Lung (tissue), 12 donors: ENCODE results near the gene BGLAP. TPM values are rescaled to one million over a fixed set of nuclear protein-coding genes. Genes with fewer than 3 reads are reported as not detected.

Experiments
- ATAC-seq: fragments of 200-7000 bp; cut with Tn5 transposase; one replicate; pipeline ENCODE4 v1.9.1; 2020; ENCODE audit warnings: moderate number of reproducible peaks; ENCODE audit not compliant: insufficient read depth, low FRiP score
- DNase-seq, 3 donors: peaks; one replicate each; pipeline ENCODE4 v3.0.0-alpha.2; 2013 to 2017
- H3K27ac ChIP-seq, 2 donors: one replicate each; pipeline ENCODE4 v1.5.1; 2013; ENCODE audit warnings: mild to moderate bottlenecking in 2 of 2, moderate library complexity in 2 of 2, control low read depth in 1 of 2, inconsistent platforms in 1 of 2, low read depth in 1 of 2, low read length in 1 of 2
- H3K27me3 ChIP-seq, 3 donors: one replicate each; pipeline ENCODE4 v1.5.1; 2013; ENCODE audit warnings: low read length in 2 of 3; ENCODE audit not compliant: control insufficient read depth in 3 of 3, insufficient read depth in 3 of 3
- H3K36me3 ChIP-seq, 4 donors: one replicate each; pipeline ENCODE4 v1.5.1; 2013; ENCODE audit warnings: low read length in 4 of 4, mild to moderate bottlenecking in 1 of 4, moderate library complexity in 1 of 4; ENCODE audit not compliant: control insufficient read depth in 4 of 4, insufficient read depth in 4 of 4
- H3K4me1 ChIP-seq, 5 donors: one replicate each; pipeline ENCODE4 v1.5.1; 2013; ENCODE audit warnings: low read length in 5 of 5, mild to moderate bottlenecking in 2 of 5, moderate library complexity in 1 of 5; ENCODE audit not compliant: control insufficient read depth in 5 of 5, insufficient read depth in 5 of 5
- H3K4me3 ChIP-seq: one replicate; pipeline ENCODE4 v1.5.1; 2013; ENCODE audit warnings: mild to moderate bottlenecking, control low read depth, moderate library complexity
- H3K9ac ChIP-seq, 2 donors: one replicate each; pipeline ENCODE4 v1.5.1; 2013; ENCODE audit warnings: low read length in 2 of 2, control low read depth in 1 of 2; ENCODE audit not compliant: insufficient read depth in 1 of 2
- H3K9me3 ChIP-seq, 4 donors: one replicate each; pipeline ENCODE4 v1.5.1; 2013; ENCODE audit warnings: low read length in 3 of 4, mild to moderate bottlenecking in 1 of 4, moderate library complexity in 1 of 4; ENCODE audit not compliant: control insufficient read depth in 4 of 4, insufficient read depth in 3 of 4
- CTCF ChIP-seq: IDR thresholded peaks from 2 replicates; pipeline ENCODE4 v1.5.1; 2012; ENCODE audit warnings: mild to moderate bottlenecking; ENCODE audit errors: control extremely low read depth, extremely low read depth
- WGBS, 2 donors: extraction: QIAGEN DNeasy Blood & Tissue Kit; methylation state at CpG; one replicate each; pipeline ENCODE4 v1.1.7; 2013; 5-methylcytosine and 5-hydroxymethylcytosine counted together
- polyA plus RNA-seq, 2 donors: library from polyadenylated mRNA; stranded (reverse); fragments of 200-250 nt; gene quantifications; one replicate each; pipeline ENCODE4 v1.2.1, GENCODE V29; 2013
- total RNA-seq, 2 donors: library from RNA; depleted of rRNA in 1 of 2; stranded (reverse); fragments of >200 nt in 1 of 2; gene quantifications; one replicate each; pipeline ENCODE4 v1.2.1, GENCODE V29; 2014 to 2021
- donor health status: control.
- donor health status: control.
- donor health status: Bipolar disorder and iron deficiency.
- donor health status: healthy.
- donor health status: DM: yes; HTN: yes; CAD: no.

BGLAP gene
- total and polyA plus RNA-seq, 4 donors: 0.46 to 1.7 (median 1.5) TPM

DNA sequence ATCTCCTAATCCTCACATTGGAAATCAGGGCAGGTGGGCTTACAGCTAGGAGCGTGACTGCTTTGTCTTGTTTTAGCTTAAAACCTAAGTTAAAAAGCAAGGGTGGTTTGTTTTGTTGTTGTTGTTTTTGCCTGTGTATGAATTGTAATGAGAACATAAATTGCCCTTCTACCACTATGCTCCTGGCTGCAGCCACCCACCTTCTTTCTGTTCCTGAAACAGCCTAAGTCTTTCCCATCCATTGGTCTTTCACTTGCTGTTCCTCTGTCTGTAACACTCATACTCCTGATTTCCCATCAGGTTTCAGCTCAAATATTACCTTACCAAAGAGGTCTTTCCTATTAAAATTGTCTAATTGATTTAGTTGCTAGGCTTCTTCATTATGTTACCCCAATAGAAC, 41.5 kb downstream of the BGLAP start:
- Histone ChIP-seq H3K27me3 (no peaks in the 10 kb centered on the region), H3K9ac (peak overlapping the region; percentile 42 to 93), H3K4me1 (peaks cover 0 to 22% (median 6%) of the 10 kb centered on the region in 5 donors), H3K36me3 (peaks cover 0 to 15% (median 7%) of the 10 kb centered on the region in 4 donors), H3K9me3 (no peaks in the 10 kb centered on the region), H3K27ac (no peak overlapping the region), H3K4me3 (peak overlapping the region; percentile 55)
- TF ChIP-seq CTCF: no peak
- DNase-seq (no peak), ATAC-seq (no peak)
- WGBS, 2 donors: 92 to 95% methylated on average over 1 of the region's 1 CpG

DNA sequence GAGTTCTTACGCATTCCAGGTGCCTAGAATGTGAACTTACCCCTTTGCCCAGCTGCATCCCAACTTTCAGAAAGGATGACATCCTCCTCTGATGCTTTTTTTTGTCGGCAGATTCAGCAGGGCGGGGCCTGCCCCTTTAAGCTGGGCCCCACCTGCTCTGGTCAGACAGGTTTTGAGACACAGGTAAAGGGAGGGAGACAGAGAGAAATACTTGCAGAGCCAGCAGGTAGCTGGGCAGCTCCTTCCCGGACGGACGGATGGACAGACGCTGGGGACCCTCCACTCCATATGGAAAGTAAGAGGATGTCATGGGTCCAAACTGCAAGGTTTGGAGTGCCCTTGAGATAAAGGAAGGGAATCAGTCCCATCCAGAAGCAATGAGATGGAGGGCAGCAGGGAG, 42.1 kb downstream of the BGLAP start, which contains the start of gene TMEM79:
Gene TMEM79 (plus strand): TSS at position 214 of the 400 bp plus-strand sequence. CDS start 902 bp downstream, outside the sequence.
- no peaks in the 10 kb centered on the region for H3K27me3 ChIP-seq
- H3K36me3 ChIP-seq: peaks cover 0 to 18% (median 5%) of the 10 kb centered on the region in 4 donors
- peak within 1 kb of the TSS; percentile 55 for H3K4me3 ChIP-seq
- peak within 1 kb of the TSS; percentile 81 to 97 for H3K27ac ChIP-seq
- ATAC-seq: no peak
- DNase-seq: peak in 1 of 3 donors; percentile 17
- peaks cover 0 to 22% (median 6%) of the 10 kb centered on the region in 5 donors for H3K4me1 ChIP-seq
- no peak for TF ChIP-seq CTCF
- H3K9ac ChIP-seq: peak within 1 kb of the TSS; percentile 42 to 93
- WGBS, 2 donors: 75 to 86% methylated on average over 7 of the region's 7 CpGs
- H3K9me3 ChIP-seq: no peaks in the 10 kb centered on the region

DNA sequence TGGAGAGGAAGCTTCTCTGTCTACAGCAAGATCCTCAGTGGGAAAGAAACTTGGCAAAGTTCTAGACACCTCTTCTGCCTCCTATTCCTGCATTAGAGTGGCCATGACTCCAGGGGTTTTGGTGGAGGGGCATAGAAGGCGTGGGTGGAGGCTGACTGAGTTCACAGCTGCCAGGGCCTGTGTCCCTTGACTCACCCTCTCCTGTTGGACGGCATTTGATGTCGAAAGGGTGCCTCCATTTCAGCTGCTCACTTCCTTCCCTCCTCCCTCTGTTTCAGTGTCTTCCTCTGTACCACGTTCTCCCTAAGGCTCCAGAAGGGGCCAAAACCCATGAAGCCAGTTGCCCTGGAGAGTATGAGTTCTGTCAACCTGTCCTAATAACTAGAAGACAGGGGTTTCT, 42.8 kb downstream of the BGLAP start:
- H3K27ac ChIP-seq: no peak overlapping the region
- peak overlapping the region in 1 of 2 donors; percentile 4 for H3K9ac ChIP-seq

More for the DNA sequence above, 42.8 kb downstream of the BGLAP start:
- TF ChIP-seq CTCF: no peak
- peaks cover 0 to 18% (median 5%) of the 10 kb centered on the region in 4 donors for H3K36me3 ChIP-seq
- H3K9me3 ChIP-seq: no peaks in the 10 kb centered on the region
- 21 to 58% methylated on average over 4 of the region's 4 CpGs for WGBS, 2 donors
- H3K27me3 ChIP-seq: no peaks in the 10 kb centered on the region
- H3K4me1 ChIP-seq: peaks cover 0 to 22% (median 6%) of the 10 kb centered on the region in 5 donors
- ATAC-seq (no peak), DNase-seq (no peak)
- no peak overlapping the region for H3K4me3 ChIP-seq
